Smooth muscle cell (in vitro differentiated cells): Measurements from ENCODE around the gene ITPK1. TPM values are rescaled to one million over a fixed set of nuclear protein-coding genes. Genes with fewer than 3 reads are reported as not detected.

Experiments used
- DNase-seq: peaks from one replicate; lab custom pipeline; 2025; ENCODE audit not compliant: unreplicated experiment; lab: John Stamatoyannopoulos, UW
- H2AFZ ChIP-seq: fragments of 200-600 bp; sonication (generic); 2 replicates; pipeline ENCODE4 v1.6.0; 2016; ENCODE audit warnings: antibody characterized with exemption, low read depth, mild to moderate bottlenecking
- H3F3A ChIP-seq: fragments of 200-600 bp; sonication (generic); 2 replicates; pipeline ENCODE4 v1.6.0; 2017; ENCODE audit warnings: antibody characterized with exemption, low read depth
- H3K27ac ChIP-seq: fragments of 200-600 bp; sonication (generic); 2 replicates; pipeline ENCODE4 v1.5.1; 2016; ENCODE audit warnings: low read depth, mild to moderate bottlenecking
- H3K27me3 ChIP-seq: fragments of 200-600 bp; sonication (generic); 2 replicates; pipeline ENCODE4 v1.6.1; 2016; ENCODE audit warnings: low read depth, mild to moderate bottlenecking
- H3K36me3 ChIP-seq: fragments of 200-600 bp; sonication (generic); 2 replicates; pipeline ENCODE4 v1.5.1; 2016; ENCODE audit warnings: low read depth
- H3K4me1 ChIP-seq: fragments of 200-600 bp; sonication (generic); 2 replicates; pipeline ENCODE4 v1.5.1; 2016; ENCODE audit warnings: low read depth
- H3K4me2 ChIP-seq: fragments of 200-600 bp; sonication (generic); 2 replicates; pipeline ENCODE4 v1.6.0; 2016; ENCODE audit warnings: mild to moderate bottlenecking
- H3K4me3 ChIP-seq: fragments of 200-600 bp; sonication (generic); 2 replicates; pipeline ENCODE4 v1.5.1; 2016; ENCODE audit warnings: mild to moderate bottlenecking
- H3K79me2 ChIP-seq: fragments of 200-600 bp; sonication (generic); 2 replicates; pipeline ENCODE4 v1.6.0; 2016; ENCODE audit warnings: low read depth, mild to moderate bottlenecking
- H3K9ac ChIP-seq: fragments of 200-600 bp; sonication (generic); 2 replicates; pipeline ENCODE4 v1.6.0; 2016; ENCODE audit warnings: low read depth
- H3K9me3 ChIP-seq: fragments of 200-600 bp; sonication (generic); replicated peaks from 2 replicates; pipeline ENCODE4 v1.5.1; 2016; ENCODE audit warnings: low read depth
- H4K20me1 ChIP-seq: fragments of 200-600 bp; sonication (generic); 2 replicates; pipeline ENCODE4 v1.6.0; 2016; ENCODE audit warnings: low read depth
- CTCF ChIP-seq: fragments of 200-600 bp; sonication (generic); IDR thresholded peaks from 2 replicates; pipeline ENCODE4 v1.5.1; 2017; ENCODE audit warnings: borderline replicate concordance, mild to moderate bottlenecking, antibody characterized with exemption; ENCODE audit not compliant: insufficient read depth, poor library complexity, severe bottlenecking
- WGBS: methylation state at CpG from one replicate; pipeline ENCODE4 v1.1.7; 2016; ENCODE audit warnings: low lambda C conversion rate; 5-methylcytosine and 5-hydroxymethylcytosine counted together
- polyA plus RNA-seq: library from polyadenylated mRNA; unstranded; fragments of >200 nt; fragmentation: Nextera tagmentation; extraction: Ambion mirVana; gene quantifications from 2 replicates; pipeline ENCODE4 v1.2.1, GENCODE V29; 2016
- total RNA-seq: library from RNA; depleted of rRNA; stranded (reverse); fragments of >200 nt; gene quantifications from 2 replicates; pipeline ENCODE4 v1.2.3, GENCODE V29; 2014

The ITPK1 gene
- total and polyA plus RNA-seq, 2 experiments from 2014 or later, result 9.2 to 14.2 TPM

- H3K27me3 ChIP-seq, result peaks cover 4% of the 10 kb centered on the region
- no peaks in the 10 kb centered on the region for H3F3A ChIP-seq
- no peaks in the 10 kb centered on the region for H3K36me3 ChIP-seq
- no peak overlapping the region for H2AFZ ChIP-seq
- no peak for TF ChIP-seq CTCF
- 91% methylated on average over 20 of the region's 20 CpGs for WGBS
- H4K20me1 ChIP-seq, result no peaks in the 10 kb centered on the region
- no peak overlapping the region for H3K4me3 ChIP-seq
- H3K4me1 ChIP-seq, result no peaks in the 10 kb centered on the region
- no peaks in the 10 kb centered on the region for H3K79me2 ChIP-seq
- H3K9me3 ChIP-seq, result no peaks in the 10 kb centered on the region
- H3K4me2 ChIP-seq, result no peak overlapping the region
- H3K27ac ChIP-seq, result no peak overlapping the region
- no peak overlapping the region for H3K9ac ChIP-seq
- no peak for DNase-seq
Observed at GRCh38 chr14:92929689-92930608, 185.8 kb downstream of the ITPK1 start.

GRCh38 chr14:92928961-92929688 is 186.6 kb downstream of the ITPK1 start:
- Histone ChIP-seq H3K9me3 (no peaks in the 10 kb centered on the region), H3K4me1 (no peaks in the 10 kb centered on the region), H3K36me3 (no peaks in the 10 kb centered on the region), H3K4me3 (no peak overlapping the region), H3F3A (no peaks in the 10 kb centered on the region), H4K20me1 (no peaks in the 10 kb centered on the region), H3K9ac (no peak overlapping the region), H3K27me3 (peaks cover 12% of the 10 kb centered on the region), H3K79me2 (no peaks in the 10 kb centered on the region), H2AFZ (no peak overlapping the region), H3K4me2 (no peak overlapping the region), H3K27ac (no peak overlapping the region)
- 89% methylated on average over 12 of the region's 12 CpGs for WGBS
- no peak for TF ChIP-seq CTCF
- DNase-seq, result no peak

GRCh38 chr14:92928258-92928629 is 187.5 kb downstream of the ITPK1 start:
- Histone ChIP-seq H3K4me2 (no peak overlapping the region), H4K20me1 (no peaks in the 10 kb centered on the region), H3K79me2 (no peaks in the 10 kb centered on the region), H2AFZ (no peak overlapping the region), H3K9me3 (no peaks in the 10 kb centered on the region), H3F3A (no peaks in the 10 kb centered on the region), H3K36me3 (no peaks in the 10 kb centered on the region), H3K9ac (no peak overlapping the region), H3K27me3 (peaks cover 21% of the 10 kb centered on the region), H3K4me1 (no peaks in the 10 kb centered on the region), H3K27ac (no peak overlapping the region), H3K4me3 (no peak overlapping the region)
- WGBS, result 61% methylated on average over 3 of the region's 3 CpGs
- no peak for TF ChIP-seq CTCF
- no peak for DNase-seq
